SU-DHL-6 (cell line): ENCODE data around the gene MS4A10.

Experiments used
- H2AFZ ChIP-seq: fragments of 200-600 bp; sonication (generic); 2 replicates; pipeline ENCODE4 v1.6.1; 2014; ENCODE audit warnings: low read depth, mild to moderate bottlenecking, moderate library complexity, mixed read lengths, antibody characterized with exemption, low read length; ENCODE audit not compliant: severe bottlenecking
- H3F3A ChIP-seq: fragments of 200-600 bp; shearing (Covaris generic); 2 replicates; pipeline ENCODE4 v1.6.0; 2016; ENCODE audit warnings: antibody characterized with exemption, mild to moderate bottlenecking; ENCODE audit not compliant: insufficient read depth
- H3K27ac ChIP-seq: fragments of 200-600 bp; sonication (generic); 2 replicates; pipeline ENCODE4 v1.5.1; 2016; ENCODE audit warnings: low read depth, mild to moderate bottlenecking, low read length, moderate library complexity, mixed read lengths
- H3K27me3 ChIP-seq: fragments of 200-600 bp; sonication (generic), shearing (Covaris generic); 2 replicates; pipeline ENCODE4 v1.6.0; 2014; ENCODE audit warnings: mild to moderate bottlenecking, low read length
- H3K36me3 ChIP-seq: fragments of 200-600 bp; sonication (generic); 2 replicates; pipeline ENCODE4 v1.6.1; 2014; ENCODE audit warnings: mild to moderate bottlenecking, low read length, mixed read lengths
- H3K4me2 ChIP-seq: fragments of 300-600, 200-600 bp; shearing (Covaris generic), sonication (generic); 2 replicates; pipeline ENCODE4 v1.6.0; 2014; ENCODE audit warnings: low read length, low read depth, mild to moderate bottlenecking; ENCODE audit not compliant: poor library complexity, severe bottlenecking
- H3K4me3 ChIP-seq: fragments of 200-600 bp; sonication (generic); 2 replicates; pipeline ENCODE4 v1.5.1; 2014; ENCODE audit warnings: antibody characterized with exemption, low read length, mild to moderate bottlenecking, mixed read lengths; ENCODE audit not compliant: insufficient read depth, poor library complexity, severe bottlenecking
- H3K79me2 ChIP-seq: fragments of 200-600 bp; sonication (generic); 2 replicates; pipeline ENCODE4 v1.6.1; 2014; ENCODE audit warnings: mild to moderate bottlenecking, low read length, moderate library complexity; ENCODE audit not compliant: insufficient read depth
- H3K9ac ChIP-seq: fragments of 200-600 bp; sonication (generic); 2 replicates; pipeline ENCODE4 v1.7.0; 2014; ENCODE audit warnings: mild to moderate bottlenecking, low read length
- H3K9me2 ChIP-seq: fragments of 200-600 bp; sonication (generic); replicated peaks from 2 replicates; pipeline ENCODE4 v1.6.1; 2014; ENCODE audit warnings: low read length; ENCODE audit not compliant: insufficient read depth
- H3K9me3 ChIP-seq: fragments of 200-600 bp; sonication (generic); 2 replicates; pipeline ENCODE4 v1.6.1; 2014; ENCODE audit warnings: low read length, mixed read lengths; ENCODE audit not compliant: insufficient read depth
- H4K20me1 ChIP-seq: fragments of 200-600 bp; sonication (generic); 2 replicates; pipeline ENCODE4 v1.6.1; 2014; ENCODE audit warnings: low read depth, mild to moderate bottlenecking, antibody characterized with exemption, low read length, moderate library complexity, mixed read lengths
- CTCF ChIP-seq: fragments of 200-600 bp; sonication (generic); IDR thresholded peaks from one replicate; pipeline ENCODE4 v1.5.1; 2017; ENCODE audit warnings: antibody characterized with exemption, mild to moderate bottlenecking, low read length, moderate library complexity; ENCODE audit not compliant: insufficient read depth, poor library complexity, severe bottlenecking
- EZH2phosphoT487 ChIP-seq: fragments of 200-600 bp; sonication (generic), shearing (Covaris generic); conservative IDR thresholded peaks from 2 replicates; pipeline ENCODE4 v1.6.1; 2018; ENCODE audit warnings: mild to moderate bottlenecking, antibody characterized with exemption, low read length, moderate library complexity, mixed read lengths

The MS4A10 gene

GRCh38 chr11:60809249-60809648, 24.1 kb downstream of the MS4A10 start:
- Histone ChIP-seq H3F3A (no peaks in the 10 kb centered on the region), H4K20me1 (no peaks in the 10 kb centered on the region), H3K9ac (no peak overlapping the region), H3K36me3 (no peaks in the 10 kb centered on the region), H3K27me3 (no peaks in the 10 kb centered on the region), H3K9me3 (no peaks in the 10 kb centered on the region), H3K79me2 (no peaks in the 10 kb centered on the region), H2AFZ (no peak overlapping the region), H3K27ac (no peak overlapping the region), H3K4me3 (no peak overlapping the region), H3K4me2 (no peak overlapping the region), H3K9me2 (no peaks in the 10 kb centered on the region)
- TF ChIP-seq EZH2phosphoT487, result no peak
- TF ChIP-seq CTCF, result no peak

GRCh38 chr11:60809691-60810090, 24.6 kb downstream of the MS4A10 start:
- no peak overlapping the region for H3K9ac ChIP-seq
- no peaks in the 10 kb centered on the region for H3K36me3 ChIP-seq
- no peaks in the 10 kb centered on the region for H3K9me3 ChIP-seq
- H3F3A ChIP-seq, result no peaks in the 10 kb centered on the region
- no peaks in the 10 kb centered on the region for H3K9me2 ChIP-seq
- H3K79me2 ChIP-seq, result no peaks in the 10 kb centered on the region
- H2AFZ ChIP-seq, result no peak overlapping the region
- no peaks in the 10 kb centered on the region for H4K20me1 ChIP-seq
- H3K27me3 ChIP-seq, result no peaks in the 10 kb centered on the region
- no peak overlapping the region for H3K27ac ChIP-seq
- H3K4me2 ChIP-seq, result no peak overlapping the region
- no peak overlapping the region for H3K4me3 ChIP-seq
- TF ChIP-seq EZH2phosphoT487, result no peak

- Histone ChIP-seq H3K9me2 (no peaks in the 10 kb centered on the region), H3K27me3 (no peaks in the 10 kb centered on the region), H3K4me3 (no peak overlapping the region), H3K36me3 (no peaks in the 10 kb centered on the region), H3K9ac (no peak overlapping the region), H2AFZ (no peak overlapping the region), H4K20me1 (no peaks in the 10 kb centered on the region), H3F3A (no peaks in the 10 kb centered on the region), H3K27ac (no peak overlapping the region), H3K4me2 (no peak overlapping the region), H3K79me2 (no peaks in the 10 kb centered on the region), H3K9me3 (no peaks in the 10 kb centered on the region)
- TF ChIP-seq CTCF (no peak), EZH2phosphoT487 (no peak)
These were observed 25.0 kb downstream of the MS4A10 start for GRCh38 chr11:60810151-60810550.

GRCh38 chr11:60810569-60810968, 25.4 kb downstream of the MS4A10 start:
- H3K9me3 ChIP-seq, result no peaks in the 10 kb centered on the region
- H3F3A ChIP-seq, result no peaks in the 10 kb centered on the region
- H3K79me2 ChIP-seq, result no peaks in the 10 kb centered on the region
- H3K27ac ChIP-seq, result no peak overlapping the region
- H3K36me3 ChIP-seq, result no peaks in the 10 kb centered on the region
- H3K9me2 ChIP-seq, result no peaks in the 10 kb centered on the region
- H3K27me3 ChIP-seq, result no peaks in the 10 kb centered on the region
- no peak overlapping the region for H3K4me2 ChIP-seq
- no peak overlapping the region for H3K4me3 ChIP-seq
- H2AFZ ChIP-seq, result no peak overlapping the region
- H3K9ac ChIP-seq, result no peak overlapping the region
- H4K20me1 ChIP-seq, result no peaks in the 10 kb centered on the region
- no peak for TF ChIP-seq EZH2phosphoT487
- TF ChIP-seq CTCF, result no peak
